Upper lobe of right lung (tissue), 1 donor: ENCODE data around the gene ADCY7. TPM values are rescaled to one million over a fixed set of nuclear protein-coding genes. Genes with fewer than 3 reads are reported as not detected.

Source experiments
- ATAC-seq: fragments of 200-7000 bp; cut with Tn5 transposase; one replicate; pipeline ENCODE4 v1.9.1; 2020; ENCODE audit warnings: mild to moderate bottlenecking, moderate library complexity
- DNase-seq: peaks from one replicate; pipeline ENCODE4 v3.0.0-alpha.2; 2020
- H3K27ac ChIP-seq: fragments of 200-600 bp; one replicate; pipeline ENCODE4 v1.8.0; 2022
- H3K27me3 ChIP-seq: fragments of 200-600 bp; one replicate; pipeline ENCODE4 v1.8.0; 2022; ENCODE audit warnings: mild to moderate bottlenecking
- H3K36me3 ChIP-seq: fragments of 200-600 bp; one replicate; pipeline ENCODE4 v1.8.0; 2022
- H3K4me1 ChIP-seq: fragments of 200-600 bp; one replicate; pipeline ENCODE4 v1.8.0; 2022
- H3K4me3 ChIP-seq: fragments of 200-600 bp; one replicate; pipeline ENCODE4 v1.8.0; 2022; ENCODE audit warnings: mild to moderate bottlenecking
- H3K9me3 ChIP-seq: fragments of 200-600 bp; one replicate; pipeline ENCODE4 v1.8.0; 2022
- intact Hi-C: fragments of 100-400 bp; cut with DNase I; formaldehyde crosslinking; loops from one replicate; pipeline ENCODE4 v1.11.0; 2022
- microRNA-seq: library from miRNA; unstranded; fragments of <30 nt; microRNA quantifications from one replicate; pipeline ENCODE4 v1.2.0, GENCODE V29; 2020; ENCODE audit warnings: borderline microRNAs expressed
- total RNA-seq: library from RNA; stranded (reverse); fragmentation: NEBNext Ultra II Directional; extraction: Animal tissue kit (Norgen Biotek cat#: 25700); gene quantifications from one replicate; pipeline ENCODE4 v1.2.1, GENCODE V29; 2021
- TF ChIP-seq, protein P1 (sequence below): fragments of 200-600 bp; IDR thresholded peaks from one replicate; pipeline ENCODE4 v1.8.0; 2022; ENCODE audit warnings: antibody characterized with exemption
- donor health status: DM: no; HTN: yes; CAD: no; lungs with severe emphysema.

The ADCY7 gene
- total RNA-seq, 1 donor from 2014 or later: 88.1 TPM

DNA sequence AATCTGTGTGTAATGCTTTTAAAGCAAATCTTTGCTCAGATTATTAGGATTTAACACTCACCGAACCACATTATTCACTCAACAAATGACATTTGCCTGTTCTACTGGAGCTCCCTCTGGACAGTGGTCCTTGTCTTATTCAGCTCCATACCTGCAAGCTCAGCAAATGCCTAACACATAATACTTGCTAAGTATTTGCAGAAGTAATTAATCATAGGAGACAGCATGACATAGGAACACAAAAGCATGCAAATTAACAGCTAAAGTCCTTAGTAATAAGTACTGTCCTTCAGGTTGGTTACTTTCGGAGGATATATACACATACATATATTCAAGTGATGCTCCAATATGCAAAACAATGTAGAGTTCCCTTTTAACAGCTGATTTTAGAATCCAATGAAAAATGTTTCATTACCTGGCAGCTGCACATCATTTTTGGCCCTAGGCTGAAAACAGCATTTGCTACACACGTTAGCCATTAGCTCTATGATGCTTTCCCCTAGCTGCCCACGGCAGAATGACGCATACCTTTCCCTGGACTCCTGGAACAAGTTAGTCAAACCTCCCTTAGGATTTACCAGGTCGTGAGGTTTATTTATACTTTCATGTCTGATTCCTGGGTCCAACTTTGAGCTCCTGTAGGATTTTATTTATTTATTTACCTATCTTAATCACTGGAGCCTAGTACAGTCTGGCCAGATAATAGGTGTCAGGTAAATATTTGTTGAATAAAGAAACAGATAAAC is 93.9 kb downstream of the ADCY7 start:
- Histone ChIP-seq H3K9me3 (no peaks in the 10 kb centered on the region), H3K27ac (no peak overlapping the region), H3K4me1 (no peaks in the 10 kb centered on the region), H3K27me3 (no peaks in the 10 kb centered on the region), H3K36me3 (peaks cover 30% of the 10 kb centered on the region), H3K4me3 (no peak overlapping the region)
- no peak for ATAC-seq
- TF ChIP-seq, protein P1, sequence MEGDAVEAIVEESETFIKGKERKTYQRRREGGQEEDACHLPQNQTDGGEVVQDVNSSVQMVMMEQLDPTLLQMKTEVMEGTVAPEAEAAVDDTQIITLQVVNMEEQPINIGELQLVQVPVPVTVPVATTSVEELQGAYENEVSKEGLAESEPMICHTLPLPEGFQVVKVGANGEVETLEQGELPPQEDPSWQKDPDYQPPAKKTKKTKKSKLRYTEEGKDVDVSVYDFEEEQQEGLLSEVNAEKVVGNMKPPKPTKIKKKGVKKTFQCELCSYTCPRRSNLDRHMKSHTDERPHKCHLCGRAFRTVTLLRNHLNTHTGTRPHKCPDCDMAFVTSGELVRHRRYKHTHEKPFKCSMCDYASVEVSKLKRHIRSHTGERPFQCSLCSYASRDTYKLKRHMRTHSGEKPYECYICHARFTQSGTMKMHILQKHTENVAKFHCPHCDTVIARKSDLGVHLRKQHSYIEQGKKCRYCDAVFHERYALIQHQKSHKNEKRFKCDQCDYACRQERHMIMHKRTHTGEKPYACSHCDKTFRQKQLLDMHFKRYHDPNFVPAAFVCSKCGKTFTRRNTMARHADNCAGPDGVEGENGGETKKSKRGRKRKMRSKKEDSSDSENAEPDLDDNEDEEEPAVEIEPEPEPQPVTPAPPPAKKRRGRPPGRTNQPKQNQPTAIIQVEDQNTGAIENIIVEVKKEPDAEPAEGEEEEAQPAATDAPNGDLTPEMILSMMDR: no peak
- DNase-seq: no peak
- intact Hi-C loops: loop anchor here (10.0 kb wide), 1 partner anchor 135 kb away; no protein-coding TSS in a partner anchor

DNA sequence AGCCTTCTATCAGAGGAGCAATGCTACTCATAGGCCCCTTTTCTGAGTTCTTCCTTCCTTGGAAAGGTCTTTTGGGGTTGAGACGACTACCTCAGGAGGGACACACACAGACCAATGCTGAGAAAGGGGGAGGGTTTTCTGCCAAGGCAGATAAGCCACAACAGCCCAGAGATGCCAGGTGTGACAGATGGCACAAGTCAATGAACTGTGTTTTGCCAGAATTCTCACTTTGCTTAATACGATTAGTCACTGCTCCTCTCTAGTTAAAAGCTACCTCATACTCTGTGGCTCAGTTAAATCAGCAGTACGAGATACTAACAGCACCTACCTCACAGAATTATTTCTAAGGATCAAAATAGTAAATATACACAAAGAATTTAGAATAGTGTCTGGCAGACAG is 94.4 kb downstream of the ADCY7 start:
- TF ChIP-seq, protein P1: no peak
- DNase-seq: no peak
- Histone ChIP-seq H3K9me3 (no peaks in the 10 kb centered on the region), H3K36me3 (peaks cover 32% of the 10 kb centered on the region), H3K4me1 (peaks cover 2% of the 10 kb centered on the region), H3K27ac (no peak overlapping the region), H3K4me3 (no peak overlapping the region), H3K27me3 (no peaks in the 10 kb centered on the region)
- no peak for ATAC-seq
- intact Hi-C loops: loop anchor here (10.0 kb wide), 1 partner anchor 136 kb away; no protein-coding TSS in a partner anchor

DNA sequence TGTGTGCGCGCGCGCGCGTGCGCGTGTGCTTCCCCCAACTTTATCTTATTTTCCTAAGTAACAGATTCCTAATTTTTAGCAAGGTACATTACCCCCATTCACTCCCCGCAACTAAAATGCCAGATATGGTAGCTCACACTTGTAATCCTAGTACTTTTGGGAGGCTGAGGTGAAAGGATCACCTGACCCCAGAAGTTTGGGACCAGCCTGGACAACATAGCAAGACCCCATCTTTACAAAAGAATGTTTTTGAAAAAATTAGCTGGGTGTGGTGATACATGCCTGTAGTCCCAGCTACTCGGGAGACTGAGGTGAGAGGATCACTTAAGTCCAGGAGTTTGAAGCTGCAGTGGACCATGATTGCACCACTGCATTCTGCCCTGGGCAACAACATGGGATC is 97.3 kb downstream of the ADCY7 start:
- peaks cover 24% of the 10 kb centered on the region for H3K4me1 ChIP-seq
- H3K27me3 ChIP-seq: no peaks in the 10 kb centered on the region
- no peaks in the 10 kb centered on the region for H3K9me3 ChIP-seq
- TF ChIP-seq, protein P1: no peak
- ATAC-seq (no peak), DNase-seq (no peak)
- H3K4me3 ChIP-seq: no peak overlapping the region
- intact Hi-C loops: loop anchor here (10.0 kb wide), 1 partner anchor 139 kb away; no protein-coding TSS in a partner anchor
- H3K27ac ChIP-seq: no peak overlapping the region
- peaks cover 46% of the 10 kb centered on the region for H3K36me3 ChIP-seq

DNA sequence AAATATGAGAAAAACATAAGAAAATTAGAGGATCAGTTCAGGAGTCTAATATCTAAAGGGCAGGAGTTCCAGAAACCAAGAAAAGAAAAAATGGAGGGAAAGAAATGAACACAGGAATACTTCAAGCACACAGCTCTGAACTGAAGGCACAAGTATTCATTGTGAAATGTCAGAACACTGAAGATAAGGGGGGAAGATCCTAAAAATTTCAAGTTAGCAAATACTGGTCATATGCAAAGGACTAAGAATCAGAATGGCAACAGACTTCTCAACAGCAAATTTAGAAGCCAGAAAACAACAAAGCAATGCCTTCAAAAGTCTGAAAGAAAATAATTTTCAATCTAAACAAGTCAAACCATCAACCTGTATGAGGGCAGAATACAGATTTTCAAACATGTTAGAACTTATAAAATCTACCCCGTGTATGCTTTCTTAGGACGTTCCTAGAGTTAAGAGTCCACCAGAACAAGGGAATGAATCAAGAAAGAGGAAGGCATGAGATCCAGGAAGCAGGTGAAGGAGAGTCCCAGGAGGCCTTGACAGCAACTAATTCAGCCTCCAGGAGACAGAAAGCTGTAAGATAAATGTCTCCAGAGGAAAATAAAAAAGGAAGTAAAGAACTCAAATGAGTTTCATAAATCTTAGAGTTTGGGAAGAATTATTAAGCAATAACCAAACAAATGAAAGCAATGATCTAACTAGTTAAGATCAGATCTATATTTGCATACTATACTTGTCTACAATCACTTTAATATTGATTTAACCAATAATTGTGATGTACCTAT is 99.6 kb downstream of the ADCY7 start:
- TF ChIP-seq, protein P1: no peak
- no peak overlapping the region for H3K4me3 ChIP-seq
- H3K4me1 ChIP-seq: peaks cover 30% of the 10 kb centered on the region
- H3K27ac ChIP-seq: no peak overlapping the region
- ATAC-seq: no peak
- H3K9me3 ChIP-seq: no peaks in the 10 kb centered on the region
- no peak for DNase-seq
- peaks cover 46% of the 10 kb centered on the region for H3K36me3 ChIP-seq
- no peaks in the 10 kb centered on the region for H3K27me3 ChIP-seq
- intact Hi-C loops: loop anchor here (10.0 kb wide), 1 partner anchor 141 kb away; no protein-coding TSS in a partner anchor

Small RNAs within 50 kb of the gene (microRNA-seq; reads per million reads assigned to microRNA genes)
- not detected for gene MIR6771

Other genes starting within 250 kb of the ADCY7 start
- gene CNEP1R1, start 241.3 kb upstream of the ADCY7 start, total RNA-seq: 21.9 TPM
- 16.8 TPM for gene HEATR3, start 200.6 kb upstream of the ADCY7 start, total RNA-seq
- 13.3 TPM for gene TENT4B, start 113.2 kb upstream of the ADCY7 start, total RNA-seq
- gene BRD7, start 102.4 kb downstream of the ADCY7 start, total RNA-seq: 62.9 TPM